ENCODE data around the gene NFAT5.

DNA sequence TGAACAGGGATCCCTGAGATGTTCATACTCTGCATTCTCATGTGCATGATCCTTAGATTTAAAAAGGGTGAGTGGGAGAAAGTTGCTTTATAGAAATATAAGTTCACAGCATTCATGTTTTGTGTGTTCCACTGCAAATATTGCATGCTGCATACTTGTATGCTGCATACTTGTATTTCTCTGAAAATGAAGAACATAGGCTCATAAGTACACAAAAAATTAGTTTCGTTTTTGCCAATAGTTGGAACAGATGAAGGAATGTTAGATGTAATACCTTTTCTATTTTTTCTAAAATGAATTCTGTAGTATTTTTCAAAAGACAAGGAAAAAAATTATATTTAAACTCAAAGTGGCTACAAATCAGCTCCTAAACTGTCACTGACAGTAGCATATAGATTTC, 79.0 kb downstream of the NFAT5 start:
- TF ChIP-seq, protein P1, sequence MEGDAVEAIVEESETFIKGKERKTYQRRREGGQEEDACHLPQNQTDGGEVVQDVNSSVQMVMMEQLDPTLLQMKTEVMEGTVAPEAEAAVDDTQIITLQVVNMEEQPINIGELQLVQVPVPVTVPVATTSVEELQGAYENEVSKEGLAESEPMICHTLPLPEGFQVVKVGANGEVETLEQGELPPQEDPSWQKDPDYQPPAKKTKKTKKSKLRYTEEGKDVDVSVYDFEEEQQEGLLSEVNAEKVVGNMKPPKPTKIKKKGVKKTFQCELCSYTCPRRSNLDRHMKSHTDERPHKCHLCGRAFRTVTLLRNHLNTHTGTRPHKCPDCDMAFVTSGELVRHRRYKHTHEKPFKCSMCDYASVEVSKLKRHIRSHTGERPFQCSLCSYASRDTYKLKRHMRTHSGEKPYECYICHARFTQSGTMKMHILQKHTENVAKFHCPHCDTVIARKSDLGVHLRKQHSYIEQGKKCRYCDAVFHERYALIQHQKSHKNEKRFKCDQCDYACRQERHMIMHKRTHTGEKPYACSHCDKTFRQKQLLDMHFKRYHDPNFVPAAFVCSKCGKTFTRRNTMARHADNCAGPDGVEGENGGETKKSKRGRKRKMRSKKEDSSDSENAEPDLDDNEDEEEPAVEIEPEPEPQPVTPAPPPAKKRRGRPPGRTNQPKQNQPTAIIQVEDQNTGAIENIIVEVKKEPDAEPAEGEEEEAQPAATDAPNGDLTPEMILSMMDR (IDR thresholded peaks at IDR 0.05), result no peak
- TF ChIP-seq POLR2A (IDR thresholded peaks at IDR 0.05), result no peak
